ENCODE measurements around the gene MRPL17. TPM values are rescaled to one million over a fixed set of nuclear protein-coding genes. Genes with fewer than 3 reads are reported as not detected.
"Not testable (repeated sequence)": the region's sequence is repeated elsewhere in the genome, so short reads cannot be mapped to it uniquely, and the experiment has no call there.

The MRPL17 gene
- 10 to 100 TPM; 62.5 to 71.5 (median 69.2) TPM for polyA plus RNA-seq (ENCODE audit: insufficient read length in 3 of 3)
- long read RNA-seq, donor 1, transcript MRPL17-201 (3 exons, 1,969 nt): major isoform, 24 of 34 reads
- long read RNA-seq, donor 1, transcript MRPL17-202 (2 exons, 1,002 nt): minor isoform, 10 of 34 reads
- long read RNA-seq, donor 1, partial matches to known transcripts: 0 of 34 reads
- long read RNA-seq, donor 1, other reads (novel, unspliced or antisense): 0 of 34 reads
- long read RNA-seq, donor 2, transcript MRPL17-201 (3 exons, 1,969 nt): major isoform, 22 of 32 reads
- long read RNA-seq, donor 2, transcript MRPL17-202 (2 exons, 1,002 nt): minor isoform, 10 of 32 reads
- long read RNA-seq, donor 2, partial matches to known transcripts: 0 of 32 reads
- long read RNA-seq, donor 2, other reads (novel, unspliced or antisense): 0 of 32 reads
- long read RNA-seq, donor 3, transcript MRPL17-202 (2 exons, 1,002 nt): minor isoform, 29 of 86 reads
- long read RNA-seq, donor 3, transcript MRPL17-201 (3 exons, 1,969 nt): major isoform, 56 of 86 reads
- long read RNA-seq, donor 3, partial matches to known transcripts: 0 of 86 reads
- long read RNA-seq, donor 3, other reads (novel, unspliced or antisense): 0 of 86 reads
- long read RNA-seq, donor 4, transcript MRPL17-201 (3 exons, 1,969 nt): major isoform, 43 of 59 reads
- long read RNA-seq, donor 4, transcript MRPL17-202 (2 exons, 1,002 nt): minor isoform, 16 of 59 reads
- long read RNA-seq, donor 4, partial matches to known transcripts: 0 of 59 reads
- long read RNA-seq, donor 4, other reads (novel, unspliced or antisense): 0 of 59 reads
- long read RNA-seq, donor 5: 0 reads
- long read RNA-seq, donor 6, transcript MRPL17-201 (3 exons, 1,969 nt): major isoform, 20 of 31 reads
- long read RNA-seq, donor 6, transcript MRPL17-202 (2 exons, 1,002 nt): minor isoform, 11 of 31 reads
- long read RNA-seq, donor 6, partial matches to known transcripts: 0 of 31 reads
- long read RNA-seq, donor 6, other reads (novel, unspliced or antisense): 0 of 31 reads
- long read RNA-seq, donor 7, transcript MRPL17-201 (3 exons, 1,969 nt): major isoform, 43 of 71 reads
- long read RNA-seq, donor 7, transcript MRPL17-202 (2 exons, 1,002 nt): minor isoform, 28 of 71 reads
- long read RNA-seq, donor 7, partial matches to known transcripts: 0 of 71 reads
- long read RNA-seq, donor 7, other reads (novel, unspliced or antisense): 0 of 71 reads
- long read RNA-seq, donor 8, transcript MRPL17-202 (2 exons, 1,002 nt): minor isoform, 26 of 87 reads
- long read RNA-seq, donor 8, transcript MRPL17-201 (3 exons, 1,969 nt): major isoform, 61 of 87 reads
- long read RNA-seq, donor 8, partial matches to known transcripts: 0 of 87 reads
- long read RNA-seq, donor 8, other reads (novel, unspliced or antisense): 0 of 87 reads
- long read RNA-seq, donor 9, transcript MRPL17-201 (3 exons, 1,969 nt): minor isoform, 18 of 38 reads
- long read RNA-seq, donor 9, transcript MRPL17-202 (2 exons, 1,002 nt): major isoform, 20 of 38 reads
- long read RNA-seq, donor 9, partial matches to known transcripts: 0 of 38 reads
- long read RNA-seq, donor 9, other reads (novel, unspliced or antisense): 0 of 38 reads
- long read RNA-seq, donor 10, transcript MRPL17-202 (2 exons, 1,002 nt): minor isoform, 36 of 74 reads
- long read RNA-seq, donor 10, transcript MRPL17-201 (3 exons, 1,969 nt): major isoform, 37 of 74 reads
- long read RNA-seq, donor 10, partial matches to known transcripts: 0 of 74 reads
- long read RNA-seq, donor 10, other reads (novel, unspliced or antisense): 0 of 74 reads
- long read RNA-seq, donor 11, transcript MRPL17-201 (3 exons, 1,969 nt): major isoform, 21 of 35 reads
- long read RNA-seq, donor 11, transcript MRPL17-202 (2 exons, 1,002 nt): minor isoform, 14 of 35 reads
- long read RNA-seq, donor 11, partial matches to known transcripts: 0 of 35 reads
- long read RNA-seq, donor 11, other reads (novel, unspliced or antisense): 0 of 35 reads
- long read RNA-seq, donor 12, transcript MRPL17-201 (3 exons, 1,969 nt): major isoform, 21 of 25 reads
- long read RNA-seq, donor 12, partial matches to known transcripts: 0 of 25 reads
- long read RNA-seq, donor 12, other reads (novel, unspliced or antisense): 0 of 25 reads
- long read RNA-seq, donor 13: 0 reads
- long read RNA-seq, donor 14, transcript MRPL17-202 (2 exons, 1,002 nt): minor isoform, 18 of 52 reads
- long read RNA-seq, donor 14, transcript MRPL17-201 (3 exons, 1,969 nt): major isoform, 33 of 52 reads
- long read RNA-seq, donor 14, partial matches to known transcripts: 0 of 52 reads
- long read RNA-seq, donor 14, other reads (novel, unspliced or antisense): 0 of 52 reads
- long read RNA-seq, donor 15, transcript MRPL17-201 (3 exons, 1,969 nt): major isoform, 19 of 34 reads
- long read RNA-seq, donor 15, transcript MRPL17-202 (2 exons, 1,002 nt): minor isoform, 15 of 34 reads
- long read RNA-seq, donor 15, partial matches to known transcripts: 0 of 34 reads
- long read RNA-seq, donor 15, other reads (novel, unspliced or antisense): 0 of 34 reads
- long read RNA-seq, donor 16, transcript MRPL17-202 (2 exons, 1,002 nt): minor isoform, 53 of 127 reads
- long read RNA-seq, donor 16, transcript MRPL17-201 (3 exons, 1,969 nt): major isoform, 67 of 127 reads
- long read RNA-seq, donor 16, partial matches to known transcripts: 7 of 127 reads
- long read RNA-seq, donor 16, other reads (novel, unspliced or antisense): 0 of 127 reads

- peak; percentile 98 to 100 (median 99) for DNase-seq (ENCODE audit: extremely low read depth in 1 of 11, low read depth in 9 of 11, low spot score in 4 of 11)
Observed at GRCh38 chr11:6682936-6683861, at the start of gene MRPL17. Gene MRPL17 (minus strand): TSS chr11:6683340. CDS start chr11:6683296, 44 bp downstream.

DNA sequence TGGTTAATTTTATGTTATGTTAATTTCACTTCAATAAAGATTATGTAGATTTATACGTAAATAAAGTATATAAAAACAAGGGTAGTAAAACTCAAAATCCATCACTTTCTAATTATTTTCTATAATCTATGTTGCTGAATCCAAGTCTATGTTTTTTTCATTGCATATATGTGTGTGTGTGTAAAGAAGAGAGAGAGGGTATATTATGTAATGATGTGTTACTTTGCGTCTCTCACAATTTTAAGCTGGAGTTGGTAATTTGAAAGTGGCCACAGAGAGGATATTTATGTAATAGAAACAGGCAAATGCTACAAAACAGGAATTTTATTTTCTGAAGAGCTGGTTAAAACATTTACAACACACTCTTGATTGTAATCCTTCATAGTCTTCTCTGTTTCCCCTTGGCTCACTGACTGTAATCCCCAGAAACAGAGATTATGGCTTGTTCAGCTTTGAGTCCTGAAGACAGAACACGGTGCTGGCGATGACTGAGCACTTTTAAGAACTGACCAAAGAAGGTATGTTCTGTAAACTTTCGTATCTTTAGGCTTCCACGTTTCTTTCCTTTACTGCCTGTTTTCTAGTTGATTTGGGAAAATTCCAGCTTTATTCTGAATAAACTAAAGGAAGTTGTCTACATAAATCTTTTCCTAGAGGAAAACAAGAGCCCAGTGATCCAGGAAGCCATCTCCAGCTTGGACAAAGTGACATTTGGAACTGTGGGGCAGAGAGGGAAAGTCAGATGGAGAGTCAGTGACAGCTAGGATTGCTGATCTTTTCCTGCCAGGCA is 45.0 kb upstream of the MRPL17 start:
- peak in 1 of 11 donors; percentile 5 for DNase-seq (ENCODE audit: extremely low read depth in 1 of 11, low read depth in 9 of 11, low spot score in 4 of 11)

- DNase-seq (ENCODE audit: extremely low read depth in 1 of 11, low read depth in 9 of 11, low spot score in 4 of 11): no peak
Observed at GRCh38 chr11:6725386-6725896, 42.3 kb upstream of the MRPL17 start.

GRCh38 chr11:6724013-6724412 is 40.9 kb upstream of the MRPL17 start:
- DNase-seq (ENCODE audit: extremely low read depth in 1 of 11, low read depth in 9 of 11, low spot score in 4 of 11): no peak

GRCh38 chr11:6721343-6721742 is 38.2 kb upstream of the MRPL17 start:
- DNase-seq (ENCODE audit: extremely low read depth in 1 of 11, low read depth in 9 of 11, low spot score in 4 of 11): no peak

DNA sequence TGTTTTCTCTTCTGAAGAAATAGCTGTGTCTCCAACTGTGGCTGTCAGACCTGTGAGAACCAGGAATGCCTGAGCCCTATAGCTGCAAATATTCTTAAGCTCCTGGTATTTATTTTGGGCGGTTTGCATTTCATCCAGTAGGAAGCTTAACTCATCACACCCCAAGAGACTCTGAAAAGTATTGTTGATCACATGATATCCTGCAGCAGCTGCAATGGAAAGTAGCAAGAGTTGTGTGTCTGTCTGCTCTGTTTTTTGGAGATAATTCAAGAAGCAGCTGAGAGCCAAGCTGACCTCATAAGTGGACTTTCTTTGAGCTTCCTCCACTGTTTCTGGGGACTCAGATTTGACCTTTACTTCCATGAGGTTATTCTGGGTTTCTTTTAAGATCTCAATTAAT is 36.4 kb upstream of the MRPL17 start:
- no peak for DNase-seq (ENCODE audit: extremely low read depth in 1 of 11, low read depth in 9 of 11, low spot score in 4 of 11)

DNA sequence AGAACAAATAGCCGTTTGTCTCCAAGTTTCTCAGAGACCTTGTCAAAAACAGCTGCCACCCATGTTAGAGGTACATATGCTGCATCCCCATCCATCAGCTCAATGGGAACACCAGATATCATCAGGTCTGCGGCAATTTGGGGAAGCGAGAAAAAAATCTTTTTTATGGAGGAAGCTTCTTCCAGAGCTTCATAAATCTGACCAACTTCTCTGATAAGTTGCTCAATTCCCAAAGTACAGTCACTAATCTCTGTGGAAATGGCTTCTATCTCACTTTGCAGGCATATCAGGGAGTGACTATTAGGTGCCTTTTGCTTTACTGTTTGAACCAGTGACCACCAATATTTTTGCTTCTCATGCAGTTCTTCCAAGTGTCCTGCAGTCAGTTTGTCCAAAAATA is 34.3 kb upstream of the MRPL17 start:
- DNase-seq (ENCODE audit: extremely low read depth in 1 of 11, low read depth in 9 of 11, low spot score in 4 of 11): no peak

GRCh38 chr11:6711552-6711951 is 28.4 kb upstream of the MRPL17 start:
- not testable (repeated sequence) for DNase-seq (ENCODE audit: extremely low read depth in 1 of 11, low read depth in 9 of 11, low spot score in 4 of 11)

- DNase-seq (ENCODE audit: extremely low read depth in 1 of 11, low read depth in 9 of 11, low spot score in 4 of 11): no peak
Observed at GRCh38 chr11:6708876-6709275, 25.7 kb upstream of the MRPL17 start.

GRCh38 chr11:6705905-6706535 is 22.9 kb upstream of the MRPL17 start:
- peak in 10 of 11 donors; percentile 41 to 66 (median 52) for DNase-seq (ENCODE audit: extremely low read depth in 1 of 11, low read depth in 9 of 11, low spot score in 4 of 11)

GRCh38 chr11:6703247-6704063 is 20.3 kb upstream of the MRPL17 start:
- no peak for DNase-seq (ENCODE audit: extremely low read depth in 1 of 11, low read depth in 9 of 11, low spot score in 4 of 11)

DNA sequence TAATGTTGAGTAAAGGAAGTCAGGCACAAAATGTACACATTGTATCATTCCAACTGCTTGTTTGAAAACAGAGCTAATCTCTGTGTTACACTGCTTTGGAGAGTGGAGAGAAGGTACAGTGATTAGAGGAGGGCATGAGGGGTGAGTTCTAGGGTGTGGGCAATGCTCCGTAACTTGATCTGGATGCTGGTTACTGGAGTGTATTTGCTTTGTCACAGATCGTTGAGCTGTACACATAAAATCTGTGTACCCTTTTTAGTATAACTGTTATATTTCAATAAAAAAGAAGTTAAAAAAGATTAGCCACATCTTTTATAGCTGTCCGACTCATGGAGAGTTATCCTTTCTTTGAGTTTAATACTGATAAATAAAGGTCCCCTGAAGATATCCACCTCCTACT is 18.8 kb upstream of the MRPL17 start:
- DNase-seq (ENCODE audit: extremely low read depth in 1 of 11, low read depth in 9 of 11, low spot score in 4 of 11): not testable (repeated sequence)

DNA sequence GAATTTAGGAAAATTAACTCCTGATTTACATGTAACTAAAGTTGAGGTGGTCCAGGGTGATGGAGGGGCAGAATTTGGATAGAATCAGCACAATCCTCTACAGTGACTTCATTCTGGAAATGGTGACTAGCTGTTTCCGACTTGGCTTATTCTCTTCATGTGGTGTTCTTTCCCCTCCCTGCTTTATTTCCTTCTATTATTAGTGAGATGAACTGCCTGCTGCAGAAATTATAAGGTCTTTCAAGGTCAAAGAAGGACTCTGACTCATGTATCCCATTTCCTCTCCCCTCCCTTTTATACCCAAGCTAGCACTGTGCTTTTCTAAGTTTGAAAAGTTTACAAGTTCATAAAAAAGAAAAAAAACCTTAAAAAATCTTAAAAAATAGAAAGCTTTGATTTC is 12.2 kb upstream of the MRPL17 start:
- no peak for DNase-seq (ENCODE audit: extremely low read depth in 1 of 11, low read depth in 9 of 11, low spot score in 4 of 11)
